HepG2 (cell line): Measurements from ENCODE around the gene HES6. TPM values are rescaled to one million over a fixed set of nuclear protein-coding genes. Genes with fewer than 3 reads are reported as not detected.

ENCODE experiments used
- HBP1 ChIP-seq: IDR thresholded peaks from 2 replicates; pipeline ENCODE4 v1.6.1; 2016; ENCODE audit warnings: low read depth, control low read depth
- KIAA2018 ChIP-seq: sonication (generic); formaldehyde crosslinking; IDR thresholded peaks from 2 replicates; pipeline ENCODE4 v1.5.0; 2020; ENCODE audit warnings: mild to moderate bottlenecking, missing genetic modification reagents, borderline replicate concordance
- MXI1 ChIP-seq: IDR thresholded peaks from 3 replicates; pipeline ENCODE4 v1.6.1; 2012; ENCODE audit warnings: low read depth, low read length, inconsistent platforms, borderline replicate concordance
- ZNF782 ChIP-seq: sonication (generic); formaldehyde crosslinking; IDR thresholded peaks from 2 replicates; pipeline ENCODE4 v1.4.0; 2020; ENCODE audit warnings: missing genetic modification reagents, mild to moderate bottlenecking, borderline replicate concordance
- ZSCAN25 ChIP-seq: sonication (generic); formaldehyde crosslinking; IDR thresholded peaks from 2 replicates; pipeline ENCODE4 v1.8.0; 2022; ENCODE audit warnings: mild to moderate bottlenecking, missing genetic modification reagents
- polyA plus RNA-seq, 8 experiments: library from polyadenylated mRNA; depleted of rRNA in 3 of 8; stranded (reverse) in 7 of 8; unstranded in 1 of 8; fragments of >200 nt; fragmentation: Illumina TruSeq in 4 of 8; extraction: Trizol in 4 of 8; gene quantifications; 2 replicates each; pipeline versions ENCODE4 v1.2.1 to v1.2.3, GENCODE V29; 2011 to 2016; ENCODE audit warnings: low read depth in 4 of 8, missing spikeins in 1 of 8, mixed read lengths in 1 of 8; ENCODE audit not compliant: insufficient read depth in 1 of 8
- total RNA-seq, 5 experiments: library from RNA; depleted of rRNA; stranded (reverse); fragments of >200 nt; fragmentation: Illumina TruSeq; extraction: Trizol; gene quantifications; 2 replicates each; pipeline ENCODE4 v1.2.3, GENCODE V29; 2016; ENCODE audit warnings: low read depth in 1 of 5
- TF ChIP-seq, protein P1 (sequence below): sonication (generic); formaldehyde crosslinking; IDR thresholded peaks from 2 replicates; pipeline ENCODE4 v1.4.0; 2020; ENCODE audit warnings: mild to moderate bottlenecking, missing genetic modification reagents

Gene HES6
- total and polyA plus RNA-seq, 2 of the 13 experiments (the other 11 are each of a cell fraction or from before 2014, with no cell fraction given): 19.5 to 82.8 TPM

DNA sequence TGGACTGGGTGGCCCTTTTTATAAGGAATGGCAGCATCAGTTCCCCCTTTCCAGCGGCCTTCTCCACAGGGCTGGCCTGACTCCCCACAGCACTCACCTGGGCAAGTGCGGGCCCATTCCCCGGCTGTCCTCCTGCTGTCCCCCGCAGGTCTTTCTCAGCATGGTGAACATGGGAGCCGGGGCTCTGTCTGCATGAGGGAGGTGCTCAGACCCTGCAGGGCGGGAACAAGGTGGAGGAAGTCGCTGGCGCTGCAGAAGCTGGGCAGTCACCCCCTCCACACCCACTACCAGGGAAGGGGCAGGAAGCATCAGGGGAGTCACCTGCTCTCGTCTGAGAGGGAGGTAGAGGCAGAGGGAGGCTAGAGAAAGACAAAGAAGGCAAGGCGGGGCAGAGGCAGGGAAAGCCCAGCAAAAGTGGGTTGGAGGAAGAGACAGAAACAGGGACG, 12.2 kb downstream of the HES6 start (continued):
- TF ChIP-seq ZSCAN25 (CRISPR knock-in tag) (no peak), HBP1 (no peak), KIAA2018 (CRISPR knock-in tag) (no peak), ZNF782 (CRISPR knock-in tag) (no peak), MXI1 (no peak)
- TF ChIP-seq, protein P1, sequence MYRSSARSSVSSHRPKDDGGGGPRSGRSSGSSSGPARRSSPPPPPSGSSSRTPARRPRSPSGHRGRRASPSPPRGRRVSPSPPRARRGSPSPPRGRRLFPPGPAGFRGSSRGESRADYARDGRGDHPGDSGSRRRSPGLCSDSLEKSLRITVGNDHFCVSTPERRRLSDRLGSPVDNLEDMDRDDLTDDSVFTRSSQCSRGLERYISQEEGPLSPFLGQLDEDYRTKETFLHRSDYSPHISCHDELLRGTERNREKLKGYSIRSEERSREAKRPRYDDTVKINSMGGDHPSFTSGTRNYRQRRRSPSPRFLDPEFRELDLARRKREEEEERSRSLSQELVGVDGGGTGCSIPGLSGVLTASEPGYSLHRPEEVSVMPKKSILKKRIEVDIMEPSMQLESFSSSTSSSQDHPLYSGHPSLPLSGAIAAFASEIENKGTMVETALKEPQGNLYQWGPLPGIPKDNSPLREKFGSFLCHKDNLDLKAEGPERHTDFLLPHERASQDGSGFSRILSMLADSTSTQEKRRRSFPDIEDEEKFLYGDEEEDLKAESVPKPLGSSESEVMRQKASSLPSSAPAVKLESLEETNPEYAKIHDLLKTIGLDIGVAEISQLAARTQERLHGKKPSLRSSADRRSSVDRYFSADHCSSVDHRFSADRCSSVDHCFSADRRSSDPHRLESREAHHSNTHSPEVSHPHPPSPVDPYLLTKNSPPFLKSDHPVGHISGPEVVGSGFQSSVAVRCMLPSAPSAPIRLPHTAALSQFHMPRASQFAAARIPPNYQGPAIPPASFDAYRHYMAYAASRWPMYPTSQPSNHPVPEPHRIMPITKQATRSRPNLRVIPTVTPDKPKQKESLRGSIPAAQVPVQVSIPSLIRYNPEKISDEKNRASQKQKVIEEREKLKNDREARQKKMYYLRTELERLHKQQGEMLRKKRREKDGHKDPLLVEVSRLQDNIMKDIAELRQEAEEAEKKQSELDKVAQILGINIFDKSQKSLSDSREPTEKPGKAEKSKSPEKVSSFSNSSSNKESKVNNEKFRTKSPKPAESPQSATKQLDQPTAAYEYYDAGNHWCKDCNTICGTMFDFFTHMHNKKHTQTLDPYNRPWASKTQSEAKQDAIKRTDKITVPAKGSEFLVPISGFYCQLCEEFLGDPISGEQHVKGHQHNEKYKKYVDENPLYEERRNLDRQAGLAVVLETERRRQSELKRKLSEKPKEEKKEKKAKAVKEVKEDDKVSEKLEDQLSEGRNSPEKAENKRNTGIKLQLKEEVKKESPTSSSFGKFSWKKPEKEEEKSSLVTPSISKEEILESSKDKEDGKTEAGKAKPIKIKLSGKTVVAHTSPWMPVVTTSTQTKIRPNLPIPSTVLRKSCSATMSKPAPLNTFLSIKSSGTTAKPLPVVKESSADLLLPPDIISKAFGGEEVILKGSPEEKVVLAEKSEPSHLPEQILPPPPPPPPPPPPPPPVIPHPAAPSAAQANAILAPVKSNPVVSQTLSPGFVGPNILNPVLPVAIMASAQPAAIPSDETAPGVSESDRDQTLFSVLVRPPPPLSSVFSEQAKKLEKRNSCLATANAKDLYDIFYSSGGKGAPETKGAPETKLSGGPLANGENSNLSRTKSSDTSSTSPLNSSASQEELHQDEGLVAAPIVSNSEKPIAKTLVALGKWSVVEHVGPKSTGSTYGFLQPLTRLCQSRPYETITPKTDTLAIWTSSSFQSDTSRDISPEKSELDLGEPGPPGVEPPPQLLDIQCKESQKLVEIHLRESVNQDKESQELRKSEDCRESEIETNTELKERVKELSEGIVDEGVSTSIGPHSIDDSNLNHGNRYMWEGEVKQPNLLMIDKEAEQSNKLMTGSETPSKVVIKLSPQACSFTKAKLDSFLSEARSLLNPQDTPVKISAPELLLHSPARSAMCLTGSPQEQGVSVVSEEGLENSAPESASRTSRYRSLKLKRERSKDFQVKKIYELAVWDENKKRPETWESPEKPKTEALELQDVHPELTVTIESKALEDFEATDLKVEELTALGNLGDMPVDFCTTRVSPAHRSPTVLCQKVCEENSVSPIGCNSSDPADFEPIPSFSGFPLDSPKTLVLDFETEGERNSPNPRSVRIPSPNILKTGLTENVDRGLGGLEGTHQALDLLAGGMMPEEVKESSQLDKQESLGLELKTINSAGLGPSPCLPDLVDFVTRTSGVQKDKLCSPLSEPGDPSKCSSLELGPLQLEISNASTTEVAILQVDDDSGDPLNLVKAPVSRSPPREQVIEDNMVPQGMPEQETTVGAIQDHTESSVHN (CRISPR knock-in tag): no peak
